GM12864 (cell line): ENCODE results near the gene C19orf47.

Experiments used
- DNase-seq: peaks from one replicate; pipeline ENCODE4 v3.0.0-alpha.2; 2011; ENCODE audit warnings: low read depth
- H3K4me3 ChIP-seq: 2 replicates; pipeline ENCODE4 v1.5.1; 2011; ENCODE audit warnings: mild to moderate bottlenecking, low read depth, low read length, control low read depth
- TF ChIP-seq, protein P1 (sequence below): IDR thresholded peaks from 2 replicates; pipeline ENCODE4 v1.5.1; 2011; ENCODE audit warnings: low read depth, mild to moderate bottlenecking, moderate library complexity, low read length, control low read depth, inconsistent platforms; ENCODE audit errors: missing control alignments

Gene C19orf47

DNA sequence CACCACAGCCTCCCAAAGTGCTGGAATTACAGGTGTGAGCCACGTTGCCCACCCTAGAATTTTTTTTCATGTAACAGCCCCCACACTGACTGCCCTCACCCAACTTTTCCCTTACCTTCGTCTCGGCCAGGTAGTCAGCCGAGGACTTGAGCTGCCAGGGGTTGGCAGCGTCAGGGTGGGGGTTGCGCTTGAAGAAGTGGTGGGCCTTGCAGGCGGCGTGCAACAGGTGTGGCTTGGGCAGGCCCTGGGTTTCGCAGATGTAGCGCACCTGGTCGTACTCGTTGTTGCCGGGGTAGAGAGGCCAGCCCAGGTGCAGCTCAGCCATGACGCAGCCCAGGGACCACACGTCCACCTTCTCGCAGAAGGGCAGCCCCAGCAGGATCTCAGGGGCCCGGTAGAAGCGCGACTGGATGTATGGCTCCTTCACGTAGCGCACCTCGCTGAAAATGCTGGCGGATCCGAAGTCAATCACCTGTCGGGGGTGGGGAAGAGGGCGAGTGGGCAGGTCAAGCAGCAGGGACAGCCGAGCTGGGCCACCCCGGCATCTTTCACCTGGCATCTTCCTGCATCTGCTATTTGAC, 35.6 kb upstream of the C19orf47 start:
- DNase-seq, result no peak
- no peak overlapping the region for H3K4me3 ChIP-seq
- TF ChIP-seq, protein P1, sequence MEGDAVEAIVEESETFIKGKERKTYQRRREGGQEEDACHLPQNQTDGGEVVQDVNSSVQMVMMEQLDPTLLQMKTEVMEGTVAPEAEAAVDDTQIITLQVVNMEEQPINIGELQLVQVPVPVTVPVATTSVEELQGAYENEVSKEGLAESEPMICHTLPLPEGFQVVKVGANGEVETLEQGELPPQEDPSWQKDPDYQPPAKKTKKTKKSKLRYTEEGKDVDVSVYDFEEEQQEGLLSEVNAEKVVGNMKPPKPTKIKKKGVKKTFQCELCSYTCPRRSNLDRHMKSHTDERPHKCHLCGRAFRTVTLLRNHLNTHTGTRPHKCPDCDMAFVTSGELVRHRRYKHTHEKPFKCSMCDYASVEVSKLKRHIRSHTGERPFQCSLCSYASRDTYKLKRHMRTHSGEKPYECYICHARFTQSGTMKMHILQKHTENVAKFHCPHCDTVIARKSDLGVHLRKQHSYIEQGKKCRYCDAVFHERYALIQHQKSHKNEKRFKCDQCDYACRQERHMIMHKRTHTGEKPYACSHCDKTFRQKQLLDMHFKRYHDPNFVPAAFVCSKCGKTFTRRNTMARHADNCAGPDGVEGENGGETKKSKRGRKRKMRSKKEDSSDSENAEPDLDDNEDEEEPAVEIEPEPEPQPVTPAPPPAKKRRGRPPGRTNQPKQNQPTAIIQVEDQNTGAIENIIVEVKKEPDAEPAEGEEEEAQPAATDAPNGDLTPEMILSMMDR, result no peak

DNA sequence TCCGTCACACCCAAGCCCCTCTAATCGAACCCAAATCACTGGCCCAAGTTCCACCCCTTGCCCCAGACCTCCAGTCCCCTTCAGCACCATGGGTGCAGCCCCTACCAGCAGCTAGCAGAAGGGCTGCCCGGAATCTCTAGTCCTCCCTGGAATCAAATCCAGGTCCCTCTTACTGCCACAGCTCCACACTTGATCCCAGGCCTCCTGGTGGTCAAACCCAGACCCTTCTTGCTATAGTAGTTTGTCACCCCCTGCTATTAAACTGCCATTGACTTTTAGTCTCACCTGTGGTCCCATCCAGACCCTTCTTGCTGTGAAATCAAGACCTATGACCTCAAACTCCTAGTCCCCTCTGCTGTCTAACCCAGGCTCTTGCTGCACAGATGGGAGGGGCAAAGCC, 33.1 kb upstream of the C19orf47 start:
- TF ChIP-seq, protein P1, result no peak
- no peak for DNase-seq
- no peak overlapping the region for H3K4me3 ChIP-seq

DNA sequence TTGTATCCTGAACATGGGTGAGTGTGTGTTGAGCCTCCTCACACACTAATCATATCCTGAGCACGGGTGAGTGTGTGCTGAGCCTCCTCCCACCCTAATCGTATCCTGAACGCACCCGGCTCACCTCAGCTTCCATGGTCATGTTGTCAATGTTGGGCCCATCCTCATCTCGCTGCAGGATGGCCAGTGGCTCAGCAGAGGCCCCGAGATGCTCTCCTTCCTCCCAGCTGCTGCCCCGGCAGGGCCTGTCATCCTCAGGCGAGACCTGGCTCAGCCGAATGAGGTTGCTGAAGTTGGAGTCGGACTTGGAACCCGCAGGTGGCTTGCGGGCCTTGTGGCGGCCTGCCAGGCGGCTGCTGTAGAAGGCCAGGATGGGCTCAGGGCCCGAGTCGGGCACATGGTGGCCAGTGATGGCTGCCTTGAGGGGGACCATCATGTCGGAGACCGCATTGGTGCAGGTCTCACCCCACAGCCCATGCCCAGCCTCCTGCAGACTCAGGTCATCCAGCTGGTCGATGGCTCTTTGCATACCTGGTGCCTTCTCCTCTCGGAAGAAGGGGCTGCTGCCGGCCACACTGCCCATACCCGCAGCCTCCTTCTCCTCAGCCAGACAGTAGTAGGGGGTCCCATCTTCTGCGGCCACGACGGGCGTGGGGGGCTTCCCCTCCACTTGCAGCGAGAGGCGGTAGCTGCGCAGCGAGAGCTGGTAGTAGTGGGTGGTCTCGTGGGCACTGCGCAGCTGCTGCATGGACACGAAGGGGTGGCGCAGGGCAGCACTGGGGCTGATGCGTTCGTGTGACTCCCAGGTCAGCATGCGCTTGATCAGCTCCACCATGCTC, 32.2 kb upstream of the C19orf47 start:
- TF ChIP-seq, protein P1, result no peak
- DNase-seq, result no peak
- no peak overlapping the region for H3K4me3 ChIP-seq

DNA sequence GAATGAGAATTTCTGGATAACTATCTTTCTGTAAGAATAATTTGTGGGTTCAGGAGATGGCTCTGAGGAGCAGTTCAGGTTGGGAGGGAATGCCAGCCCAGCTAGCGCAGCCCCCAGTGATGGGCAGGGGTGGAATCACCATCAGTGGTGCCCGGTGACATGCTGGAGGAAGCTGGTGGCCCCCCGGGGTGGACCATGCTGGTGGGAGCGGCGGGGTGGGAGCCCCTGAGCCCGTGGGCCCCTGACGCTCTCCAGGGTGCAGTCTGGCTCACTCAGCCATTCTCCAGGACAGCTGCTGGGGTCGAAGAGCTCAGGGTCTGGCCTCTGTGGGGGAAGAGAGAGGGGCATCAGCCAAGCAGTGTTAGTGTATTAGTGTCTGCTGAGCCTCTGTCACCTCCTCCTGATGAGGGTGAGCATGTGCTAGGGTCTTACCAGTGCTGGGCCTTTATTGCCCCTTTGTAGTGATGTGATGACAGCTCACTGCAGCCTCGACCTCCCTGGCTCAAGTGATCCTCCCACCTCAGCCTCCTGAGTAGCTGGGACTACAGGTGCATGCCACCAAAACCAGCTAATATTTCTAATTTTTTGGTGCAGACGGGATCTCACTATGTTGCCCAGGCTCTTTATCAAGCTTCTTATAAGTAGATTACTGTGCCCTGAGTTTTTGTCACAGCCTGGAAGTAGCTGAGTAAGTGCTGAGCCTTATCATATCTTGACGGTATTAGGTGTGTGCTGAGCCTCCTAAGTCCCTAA, 31.4 kb upstream of the C19orf47 start:
- DNase-seq, result no peak
- H3K4me3 ChIP-seq, result no peak overlapping the region

DNA sequence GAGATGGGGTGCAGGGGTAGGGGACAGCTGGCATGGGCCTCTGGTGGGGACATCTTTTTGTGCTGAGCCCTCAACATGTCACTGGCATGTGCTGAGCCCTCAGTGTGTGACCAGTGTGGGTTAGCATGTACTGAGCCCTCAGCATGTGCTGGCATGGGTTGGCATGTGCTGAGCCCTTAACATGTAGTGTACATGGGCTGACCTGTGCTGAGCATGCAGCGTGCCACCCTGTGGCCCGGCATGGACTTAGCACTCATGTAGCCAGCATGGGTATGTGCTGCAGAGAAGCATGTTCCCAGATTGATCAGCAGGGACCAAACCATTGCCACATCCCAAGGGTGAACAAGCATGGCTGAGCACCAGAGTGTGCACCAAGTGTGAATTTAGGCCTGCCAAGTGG, 30.3 kb upstream of the C19orf47 start:
- TF ChIP-seq, protein P1, result no peak

More for the DNA sequence above, 31.4 kb upstream of the C19orf47 start:
- TF ChIP-seq, protein P1, result no peak

DNA sequence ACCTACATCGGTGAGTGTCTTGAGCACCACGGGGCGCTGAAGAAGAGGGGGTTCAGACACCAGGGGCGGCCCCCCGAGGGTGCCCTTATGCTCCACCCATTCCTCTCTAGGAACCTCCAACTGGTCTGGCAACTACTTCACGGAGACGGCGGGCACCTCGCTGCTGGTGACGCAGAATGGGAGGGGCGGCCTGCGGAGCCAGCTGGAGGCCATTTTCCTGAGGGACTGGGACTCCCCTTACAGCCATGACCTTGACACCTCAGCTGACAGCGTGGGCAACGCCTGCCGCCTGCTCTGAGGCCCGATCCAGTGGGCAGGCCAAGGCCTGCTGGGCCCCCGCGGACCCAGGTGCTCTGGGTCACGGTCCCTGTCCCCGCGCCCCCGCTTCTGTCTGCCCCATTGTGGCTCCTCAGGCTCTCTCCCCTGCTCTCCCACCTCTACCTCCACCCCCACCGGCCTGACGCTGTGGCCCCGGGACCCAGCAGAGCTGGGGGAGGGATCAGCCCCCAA, 29.7 kb upstream of the C19orf47 start:
- no peak overlapping the region for H3K4me3 ChIP-seq
- no peak for DNase-seq
- TF ChIP-seq, protein P1, result no peak

More for the DNA sequence above, 30.3 kb upstream of the C19orf47 start:
- DNase-seq, result no peak
- H3K4me3 ChIP-seq, result no peak overlapping the region
